Measurements from ENCODE around the gene HSPA2. TPM values are rescaled to one million over a fixed set of nuclear protein-coding genes. Genes with fewer than 3 reads are reported as not detected.

Gene HSPA2
- total RNA-seq, 1 experiment from 2014 or later: 30.2 TPM

DNA sequence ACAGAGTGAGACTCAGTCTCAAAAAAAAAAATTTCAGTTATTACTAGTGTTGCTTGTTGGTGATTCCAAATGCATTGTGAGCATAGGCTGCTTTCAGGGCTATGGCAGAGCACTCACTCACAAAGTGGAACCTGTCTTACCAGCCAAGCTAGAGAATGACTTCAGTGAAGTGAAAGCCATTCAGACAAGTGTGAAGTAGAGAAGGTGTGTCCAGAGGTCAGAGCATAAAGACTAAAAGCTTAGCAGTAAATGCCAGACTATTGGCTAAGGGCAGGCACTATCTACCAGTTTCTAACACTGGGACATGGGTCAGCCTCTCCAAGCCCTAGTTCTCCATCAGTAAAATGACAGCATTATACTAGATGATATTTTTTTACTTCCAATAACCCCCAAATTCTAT is 21.9 kb downstream of the HSPA2 start:
- H3K36me3 Mint-ChIP-seq: no peaks in the 10 kb centered on the region
- H3K4me1 Mint-ChIP-seq: peaks cover 17% of the 10 kb centered on the region
- CTCF ChIA-PET: no interaction called here
- no peaks in the 10 kb centered on the region; the same call in 1 of the 2 replicates for H3K27me3 Mint-ChIP-seq (ENCODE audit: low read depth)
- DNase-seq (ENCODE audit: low spot score) (no peak), ATAC-seq (no peak)
- H3K9me3 Mint-ChIP-seq: no peaks in the 10 kb centered on the region
- POLR2A ChIA-PET: no interaction called here
- H3K27ac Mint-ChIP-seq: no peak overlapping the region
- H3K4me3 Mint-ChIP-seq: no peak overlapping the region
- TF ChIP-seq, protein P1, sequence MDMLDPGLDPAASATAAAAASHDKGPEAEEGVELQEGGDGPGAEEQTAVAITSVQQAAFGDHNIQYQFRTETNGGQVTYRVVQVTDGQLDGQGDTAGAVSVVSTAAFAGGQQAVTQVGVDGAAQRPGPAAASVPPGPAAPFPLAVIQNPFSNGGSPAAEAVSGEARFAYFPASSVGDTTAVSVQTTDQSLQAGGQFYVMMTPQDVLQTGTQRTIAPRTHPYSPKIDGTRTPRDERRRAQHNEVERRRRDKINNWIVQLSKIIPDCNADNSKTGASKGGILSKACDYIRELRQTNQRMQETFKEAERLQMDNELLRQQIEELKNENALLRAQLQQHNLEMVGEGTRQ (CRISPR knock-in tag; IDR thresholded peaks at IDR 0.05): no peak
- TF ChIP-seq TEAD4 (CRISPR knock-in tag; IDR thresholded peaks at IDR 0.05) (no peak), ESRRA (CRISPR knock-in tag; IDR thresholded peaks at IDR 0.05; ENCODE audit: borderline replicate concordance) (no peak), NFE2L1 (CRISPR knock-in tag; IDR thresholded peaks at IDR 0.05) (no peak), FOXK1 (CRISPR knock-in tag; IDR thresholded peaks at IDR 0.05) (no peak), NFATC4 (CRISPR knock-in tag; IDR thresholded peaks at IDR 0.05) (no peak), NR3C1 (CRISPR knock-in tag; conservative IDR thresholded peaks at IDR 0.05; ENCODE audit: low read depth) (no peak), CREB1 (CRISPR knock-in tag; IDR thresholded peaks at IDR 0.05) (no peak), PRRX2 (CRISPR knock-in tag; IDR thresholded peaks at IDR 0.05) (no peak), SMAD3 (CRISPR knock-in tag; IDR thresholded peaks at IDR 0.05; ENCODE audit: borderline replicate concordance) (no peak), TP53 (CRISPR knock-in tag; IDR thresholded peaks at IDR 0.05) (no peak), MXD4 (CRISPR knock-in tag; IDR thresholded peaks at IDR 0.05; ENCODE audit: borderline replicate concordance) (no peak)
- TF ChIP-seq, protein P2, sequence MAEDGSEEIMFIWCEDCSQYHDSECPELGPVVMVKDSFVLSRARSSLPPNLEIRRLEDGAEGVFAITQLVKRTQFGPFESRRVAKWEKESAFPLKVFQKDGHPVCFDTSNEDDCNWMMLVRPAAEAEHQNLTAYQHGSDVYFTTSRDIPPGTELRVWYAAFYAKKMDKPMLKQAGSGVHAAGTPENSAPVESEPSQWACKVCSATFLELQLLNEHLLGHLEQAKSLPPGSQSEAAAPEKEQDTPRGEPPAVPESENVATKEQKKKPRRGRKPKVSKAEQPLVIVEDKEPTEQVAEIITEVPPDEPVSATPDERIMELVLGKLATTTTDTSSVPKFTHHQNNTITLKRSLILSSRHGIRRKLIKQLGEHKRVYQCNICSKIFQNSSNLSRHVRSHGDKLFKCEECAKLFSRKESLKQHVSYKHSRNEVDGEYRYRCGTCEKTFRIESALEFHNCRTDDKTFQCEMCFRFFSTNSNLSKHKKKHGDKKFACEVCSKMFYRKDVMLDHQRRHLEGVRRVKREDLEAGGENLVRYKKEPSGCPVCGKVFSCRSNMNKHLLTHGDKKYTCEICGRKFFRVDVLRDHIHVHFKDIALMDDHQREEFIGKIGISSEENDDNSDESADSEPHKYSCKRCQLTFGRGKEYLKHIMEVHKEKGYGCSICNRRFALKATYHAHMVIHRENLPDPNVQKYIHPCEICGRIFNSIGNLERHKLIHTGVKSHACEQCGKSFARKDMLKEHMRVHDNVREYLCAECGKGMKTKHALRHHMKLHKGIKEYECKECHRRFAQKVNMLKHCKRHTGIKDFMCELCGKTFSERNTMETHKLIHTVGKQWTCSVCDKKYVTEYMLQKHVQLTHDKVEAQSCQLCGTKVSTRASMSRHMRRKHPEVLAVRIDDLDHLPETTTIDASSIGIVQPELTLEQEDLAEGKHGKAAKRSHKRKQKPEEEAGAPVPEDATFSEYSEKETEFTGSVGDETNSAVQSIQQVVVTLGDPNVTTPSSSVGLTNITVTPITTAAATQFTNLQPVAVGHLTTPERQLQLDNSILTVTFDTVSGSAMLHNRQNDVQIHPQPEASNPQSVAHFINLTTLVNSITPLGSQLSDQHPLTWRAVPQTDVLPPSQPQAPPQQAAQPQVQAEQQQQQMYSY (CRISPR knock-in tag; IDR thresholded peaks at IDR 0.05): no peak
- TF ChIP-seq, protein P3, sequence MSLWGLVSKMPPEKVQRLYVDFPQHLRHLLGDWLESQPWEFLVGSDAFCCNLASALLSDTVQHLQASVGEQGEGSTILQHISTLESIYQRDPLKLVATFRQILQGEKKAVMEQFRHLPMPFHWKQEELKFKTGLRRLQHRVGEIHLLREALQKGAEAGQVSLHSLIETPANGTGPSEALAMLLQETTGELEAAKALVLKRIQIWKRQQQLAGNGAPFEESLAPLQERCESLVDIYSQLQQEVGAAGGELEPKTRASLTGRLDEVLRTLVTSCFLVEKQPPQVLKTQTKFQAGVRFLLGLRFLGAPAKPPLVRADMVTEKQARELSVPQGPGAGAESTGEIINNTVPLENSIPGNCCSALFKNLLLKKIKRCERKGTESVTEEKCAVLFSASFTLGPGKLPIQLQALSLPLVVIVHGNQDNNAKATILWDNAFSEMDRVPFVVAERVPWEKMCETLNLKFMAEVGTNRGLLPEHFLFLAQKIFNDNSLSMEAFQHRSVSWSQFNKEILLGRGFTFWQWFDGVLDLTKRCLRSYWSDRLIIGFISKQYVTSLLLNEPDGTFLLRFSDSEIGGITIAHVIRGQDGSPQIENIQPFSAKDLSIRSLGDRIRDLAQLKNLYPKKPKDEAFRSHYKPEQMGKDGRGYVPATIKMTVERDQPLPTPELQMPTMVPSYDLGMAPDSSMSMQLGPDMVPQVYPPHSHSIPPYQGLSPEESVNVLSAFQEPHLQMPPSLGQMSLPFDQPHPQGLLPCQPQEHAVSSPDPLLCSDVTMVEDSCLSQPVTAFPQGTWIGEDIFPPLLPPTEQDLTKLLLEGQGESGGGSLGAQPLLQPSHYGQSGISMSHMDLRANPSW (CRISPR knock-in tag; conservative IDR thresholded peaks at IDR 0.05; ENCODE audit: low read depth): no peak
- TF ChIP-seq, protein P4, sequence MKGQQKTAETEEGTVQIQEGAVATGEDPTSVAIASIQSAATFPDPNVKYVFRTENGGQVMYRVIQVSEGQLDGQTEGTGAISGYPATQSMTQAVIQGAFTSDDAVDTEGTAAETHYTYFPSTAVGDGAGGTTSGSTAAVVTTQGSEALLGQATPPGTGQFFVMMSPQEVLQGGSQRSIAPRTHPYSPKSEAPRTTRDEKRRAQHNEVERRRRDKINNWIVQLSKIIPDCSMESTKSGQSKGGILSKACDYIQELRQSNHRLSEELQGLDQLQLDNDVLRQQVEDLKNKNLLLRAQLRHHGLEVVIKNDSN (CRISPR knock-in tag; IDR thresholded peaks at IDR 0.05): no peak

DNA sequence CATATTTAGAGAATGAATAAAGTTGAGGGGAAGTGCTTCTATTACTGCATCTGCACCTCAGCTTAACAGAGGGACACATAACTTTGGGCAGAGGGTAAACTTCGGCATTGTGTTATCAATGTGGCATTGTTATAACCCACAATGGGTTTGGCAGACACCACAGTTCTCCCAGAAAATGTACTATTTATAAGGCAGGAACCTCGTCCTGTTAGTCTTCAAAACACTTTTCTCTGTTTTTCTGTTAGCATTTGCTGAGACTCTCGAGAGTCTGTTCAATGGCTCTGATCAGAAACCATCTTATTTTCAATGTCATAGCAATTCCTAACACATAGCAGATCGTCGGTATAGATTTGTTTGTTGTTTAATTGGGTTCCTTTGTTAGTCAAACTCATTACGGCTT is 23.2 kb downstream of the HSPA2 start:
- ChIA-PET CTCF (interaction anchor here (0.8 kb wide), 1 partner anchor 73 kb away, joined by 4 read pairs; no protein-coding TSS in a partner anchor), POLR2A (no interaction called here)
- Mint-ChIP-seq H3K27ac (no peak overlapping the region), H3K4me1 (peaks cover 17% of the 10 kb centered on the region), H3K27me3 (ENCODE audit: low read depth) (no peaks in the 10 kb centered on the region; the same call in 1 of the 2 replicates), H3K4me3 (no peak overlapping the region), H3K9me3 (no peaks in the 10 kb centered on the region), H3K36me3 (no peaks in the 10 kb centered on the region)
- ATAC-seq (no peak), DNase-seq (ENCODE audit: low spot score) (no peak)
- TF ChIP-seq, protein P5, sequence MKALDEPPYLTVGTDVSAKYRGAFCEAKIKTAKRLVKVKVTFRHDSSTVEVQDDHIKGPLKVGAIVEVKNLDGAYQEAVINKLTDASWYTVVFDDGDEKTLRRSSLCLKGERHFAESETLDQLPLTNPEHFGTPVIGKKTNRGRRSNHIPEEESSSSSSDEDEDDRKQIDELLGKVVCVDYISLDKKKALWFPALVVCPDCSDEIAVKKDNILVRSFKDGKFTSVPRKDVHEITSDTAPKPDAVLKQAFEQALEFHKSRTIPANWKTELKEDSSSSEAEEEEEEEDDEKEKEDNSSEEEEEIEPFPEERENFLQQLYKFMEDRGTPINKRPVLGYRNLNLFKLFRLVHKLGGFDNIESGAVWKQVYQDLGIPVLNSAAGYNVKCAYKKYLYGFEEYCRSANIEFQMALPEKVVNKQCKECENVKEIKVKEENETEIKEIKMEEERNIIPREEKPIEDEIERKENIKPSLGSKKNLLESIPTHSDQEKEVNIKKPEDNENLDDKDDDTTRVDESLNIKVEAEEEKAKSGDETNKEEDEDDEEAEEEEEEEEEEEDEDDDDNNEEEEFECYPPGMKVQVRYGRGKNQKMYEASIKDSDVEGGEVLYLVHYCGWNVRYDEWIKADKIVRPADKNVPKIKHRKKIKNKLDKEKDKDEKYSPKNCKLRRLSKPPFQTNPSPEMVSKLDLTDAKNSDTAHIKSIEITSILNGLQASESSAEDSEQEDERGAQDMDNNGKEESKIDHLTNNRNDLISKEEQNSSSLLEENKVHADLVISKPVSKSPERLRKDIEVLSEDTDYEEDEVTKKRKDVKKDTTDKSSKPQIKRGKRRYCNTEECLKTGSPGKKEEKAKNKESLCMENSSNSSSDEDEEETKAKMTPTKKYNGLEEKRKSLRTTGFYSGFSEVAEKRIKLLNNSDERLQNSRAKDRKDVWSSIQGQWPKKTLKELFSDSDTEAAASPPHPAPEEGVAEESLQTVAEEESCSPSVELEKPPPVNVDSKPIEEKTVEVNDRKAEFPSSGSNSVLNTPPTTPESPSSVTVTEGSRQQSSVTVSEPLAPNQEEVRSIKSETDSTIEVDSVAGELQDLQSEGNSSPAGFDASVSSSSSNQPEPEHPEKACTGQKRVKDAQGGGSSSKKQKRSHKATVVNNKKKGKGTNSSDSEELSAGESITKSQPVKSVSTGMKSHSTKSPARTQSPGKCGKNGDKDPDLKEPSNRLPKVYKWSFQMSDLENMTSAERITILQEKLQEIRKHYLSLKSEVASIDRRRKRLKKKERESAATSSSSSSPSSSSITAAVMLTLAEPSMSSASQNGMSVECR (CRISPR knock-in tag; IDR thresholded peaks at IDR 0.05; ENCODE audit: borderline replicate concordance): no peak
- no peak for TF ChIP-seq ZNF219 (CRISPR knock-in tag; IDR thresholded peaks at IDR 0.05; ENCODE audit: borderline replicate concordance)
- no peak for TF ChIP-seq CBFB (CRISPR knock-in tag; IDR thresholded peaks at IDR 0.05; ENCODE audit: low read depth)
- no peak for TF ChIP-seq JAZF1 (CRISPR knock-in tag; IDR thresholded peaks at IDR 0.05)
- TF ChIP-seq, protein P6, sequence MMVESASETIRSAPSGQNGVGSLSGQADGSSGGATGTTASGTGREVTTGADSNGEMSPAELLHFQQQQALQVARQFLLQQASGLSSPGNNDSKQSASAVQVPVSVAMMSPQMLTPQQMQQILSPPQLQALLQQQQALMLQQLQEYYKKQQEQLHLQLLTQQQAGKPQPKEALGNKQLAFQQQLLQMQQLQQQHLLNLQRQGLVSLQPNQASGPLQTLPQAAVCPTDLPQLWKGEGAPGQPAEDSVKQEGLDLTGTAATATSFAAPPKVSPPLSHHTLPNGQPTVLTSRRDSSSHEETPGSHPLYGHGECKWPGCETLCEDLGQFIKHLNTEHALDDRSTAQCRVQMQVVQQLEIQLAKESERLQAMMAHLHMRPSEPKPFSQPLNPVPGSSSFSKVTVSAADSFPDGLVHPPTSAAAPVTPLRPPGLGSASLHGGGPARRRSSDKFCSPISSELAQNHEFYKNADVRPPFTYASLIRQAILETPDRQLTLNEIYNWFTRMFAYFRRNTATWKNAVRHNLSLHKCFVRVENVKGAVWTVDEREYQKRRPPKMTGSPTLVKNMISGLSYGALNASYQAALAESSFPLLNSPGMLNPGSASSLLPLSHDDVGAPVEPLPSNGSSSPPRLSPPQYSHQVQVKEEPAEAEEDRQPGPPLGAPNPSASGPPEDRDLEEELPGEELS (CRISPR knock-in tag; IDR thresholded peaks at IDR 0.05): no peak
- TF ChIP-seq FOXJ3 (CRISPR knock-in tag; IDR thresholded peaks at IDR 0.05; ENCODE audit: borderline replicate concordance): no peak
- TF ChIP-seq, protein P4 (CRISPR knock-in tag; IDR thresholded peaks at IDR 0.05): no peak
